HG02588 (cell line): Measurements from ENCODE around the gene UBFD1.
"Not testable (repeated sequence)": the region's sequence is repeated elsewhere in the genome, so short reads cannot be mapped to it uniquely, and the experiment has no call there.

ENCODE experiments used
- ATAC-seq: cut with Tn5 transposase; IDR thresholded peaks from one replicate; pipeline ENCODE4 v1.9.1; 2021; ENCODE audit warnings: mild to moderate bottlenecking, moderate library complexity; ENCODE audit not compliant: unreplicated experiment

Gene UBFD1

DNA sequence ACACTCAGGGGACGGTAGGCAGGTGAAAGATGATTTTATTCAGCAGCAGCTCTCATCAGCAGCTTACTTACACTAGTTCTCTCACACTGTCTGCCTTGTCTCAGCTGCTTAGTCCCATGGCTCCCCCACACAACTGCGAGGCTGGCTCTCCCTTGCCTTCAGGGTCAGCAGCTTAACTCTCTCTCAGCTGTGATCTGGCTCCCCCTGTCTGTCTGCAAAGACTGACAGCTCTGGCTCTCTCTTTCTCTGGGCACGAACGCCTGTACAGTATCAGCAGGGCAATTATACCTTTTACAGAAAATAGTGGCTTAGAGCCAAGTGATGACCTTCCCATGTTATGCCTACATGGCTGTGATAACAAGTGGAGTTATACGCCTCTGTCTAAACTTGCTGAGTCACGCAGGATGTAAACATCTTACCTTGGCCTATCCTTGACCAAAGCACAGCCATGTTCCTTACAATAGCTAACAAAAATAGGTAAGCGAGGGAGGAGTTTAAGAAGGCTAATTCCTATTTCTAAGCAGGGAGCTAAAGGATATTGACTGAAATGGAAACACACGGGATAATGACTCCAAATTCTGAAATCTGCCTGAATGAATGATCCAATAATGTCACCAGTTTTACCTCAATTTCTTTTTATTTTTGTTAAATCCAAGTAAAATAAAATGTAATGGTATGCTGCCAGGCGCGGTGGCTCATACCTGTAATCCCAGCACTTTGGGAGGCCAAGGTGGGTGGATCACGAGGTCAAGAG, 39.7 kb downstream of the UBFD1 start:
- ATAC-seq, result no peak

DNA sequence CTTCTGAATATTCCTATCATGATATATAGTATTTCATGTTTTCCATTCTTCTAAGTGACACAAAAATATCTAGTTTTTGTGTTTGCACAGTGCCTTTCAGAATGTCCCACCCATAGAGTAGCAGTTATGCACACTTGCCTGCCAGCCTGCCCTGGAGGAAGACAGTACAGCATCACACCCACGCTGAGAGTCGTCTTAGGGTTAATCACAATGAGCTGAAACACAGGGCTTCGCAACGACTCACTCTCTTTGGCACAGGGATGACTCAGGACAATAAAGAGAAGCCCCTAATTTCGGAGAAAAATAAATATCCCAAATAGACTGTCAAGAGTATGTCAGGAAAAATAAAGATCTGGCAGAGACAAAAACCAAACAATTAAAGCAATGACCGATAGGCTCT, 50.2 kb downstream of the UBFD1 start:
- no peak for ATAC-seq

DNA sequence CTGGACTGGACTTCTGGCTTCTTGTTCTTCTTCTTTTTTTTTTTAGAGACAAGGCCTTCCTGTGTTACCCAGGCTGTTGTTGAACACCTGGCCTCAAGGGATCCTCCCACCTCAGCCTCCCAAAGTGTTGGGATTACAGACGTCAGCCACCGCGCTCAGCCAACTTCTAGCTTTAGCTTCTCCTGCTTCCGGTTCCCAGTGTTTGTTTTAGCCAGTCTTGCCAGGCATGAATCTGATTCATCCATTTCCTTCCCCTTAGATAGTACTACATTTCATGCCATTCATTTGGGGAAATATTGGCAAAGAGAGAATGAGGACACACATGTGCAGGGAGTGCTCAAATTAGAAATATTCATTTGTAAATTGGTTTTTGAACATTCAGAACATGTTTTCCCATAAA, 50.7 kb downstream of the UBFD1 start:
- ATAC-seq, result no peak

DNA sequence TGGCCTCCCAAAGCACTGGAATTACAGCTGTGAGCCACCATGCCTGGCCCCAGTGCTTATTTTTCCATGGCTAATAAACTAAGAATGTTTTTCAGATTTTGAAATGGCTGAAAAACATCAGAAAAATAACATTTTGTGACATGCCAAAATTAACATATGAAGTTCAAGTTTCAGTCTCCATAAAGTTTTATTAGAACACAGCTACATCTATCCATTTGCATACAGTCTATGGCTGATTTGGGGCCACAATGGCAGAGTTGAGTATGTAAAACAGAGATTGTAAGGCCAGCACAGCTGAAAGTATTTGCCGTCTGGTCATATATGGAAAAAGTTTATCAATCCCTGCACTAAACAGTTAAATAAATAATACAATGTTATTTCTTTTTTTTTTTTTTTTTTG, 52.4 kb downstream of the UBFD1 start:
- ATAC-seq, result no peak

DNA sequence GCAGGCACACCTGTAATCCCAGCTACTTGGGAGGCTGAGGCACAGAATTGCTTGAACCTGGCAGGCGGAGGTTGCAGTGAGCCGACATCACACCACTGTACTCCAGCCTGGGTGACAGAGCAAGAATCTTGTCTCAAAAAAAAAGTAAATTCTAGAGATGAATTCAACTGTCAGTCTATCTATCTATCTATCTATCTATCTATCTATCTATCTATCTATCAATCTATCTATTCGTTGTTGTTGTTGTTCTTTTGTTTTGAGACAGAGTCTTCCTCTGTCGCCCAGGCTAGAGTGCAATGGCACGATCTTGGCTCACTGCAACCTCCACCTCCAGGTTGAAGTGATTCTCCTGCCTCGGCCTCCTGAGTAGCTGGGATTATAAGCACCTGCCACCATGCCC, 53.4 kb downstream of the UBFD1 start:
- not testable (repeated sequence) for ATAC-seq

DNA sequence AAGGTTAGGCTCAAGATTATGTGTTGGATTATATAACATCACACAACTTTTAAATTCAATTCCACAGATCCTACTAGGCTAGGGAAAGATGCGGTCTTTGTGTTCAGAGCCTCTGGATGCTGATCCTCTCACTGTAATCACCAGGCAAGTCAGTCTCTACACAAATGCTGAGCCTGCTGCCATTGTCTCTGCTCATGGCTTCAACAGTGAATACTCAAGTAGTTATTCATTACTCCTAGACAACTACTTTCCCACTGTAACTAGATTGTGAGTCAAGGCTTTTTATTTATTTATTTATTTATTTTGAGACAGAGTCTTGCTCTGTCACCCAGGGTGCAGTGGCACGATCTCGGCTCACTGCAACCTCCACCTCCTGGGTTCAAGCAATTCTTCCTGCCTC, 54.4 kb downstream of the UBFD1 start:
- no peak for ATAC-seq

DNA sequence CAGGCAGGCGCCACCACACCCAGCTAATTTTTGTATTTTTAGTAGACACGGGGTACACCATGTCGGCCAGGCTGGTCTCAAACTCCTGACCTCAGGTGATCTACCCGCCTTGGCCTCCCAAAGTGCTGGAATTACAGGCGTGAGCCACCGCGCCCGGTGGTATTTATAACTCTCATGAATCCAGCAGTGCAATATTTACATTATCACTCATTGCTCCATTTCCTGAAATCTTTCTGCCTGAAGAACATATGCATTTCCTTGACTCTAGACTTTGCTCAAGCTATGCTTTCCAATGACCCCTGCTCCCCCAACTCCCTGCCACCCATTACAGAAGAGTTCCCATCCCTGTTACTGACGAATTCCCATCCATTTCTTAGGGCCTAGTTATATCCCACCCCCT, 58.3 kb downstream of the UBFD1 start:
- ATAC-seq, result no peak
